ENCODE results near the gene EPSTI1.
"Not testable (repeated sequence)": the region's sequence is repeated elsewhere in the genome, so short reads cannot be mapped to it uniquely, and the experiment has no call there.

Gene EPSTI1

GRCh38 chr13:43005460-43006236 is 13.6 kb upstream of the EPSTI1 start:
- no peak for DNase-seq

GRCh38 chr13:43003729-43004128 is 11.7 kb upstream of the EPSTI1 start:
- no peak for DNase-seq

- no peak for DNase-seq
These were observed 11.0 kb upstream of the EPSTI1 start for GRCh38 chr13:43003010-43003409.

- DNase-seq: no peak
These were observed 10.0 kb upstream of the EPSTI1 start for GRCh38 chr13:43002021-43002420.

- no peak for DNase-seq
These were observed 8.6 kb upstream of the EPSTI1 start for GRCh38 chr13:43000676-43001075.

- no peak for DNase-seq
These were observed 7.5 kb upstream of the EPSTI1 start for GRCh38 chr13:42999491-42999890.

- DNase-seq: no peak
These were observed 5.3 kb upstream of the EPSTI1 start for GRCh38 chr13:42997381-42997780.

- no peak for DNase-seq
These were observed 4.5 kb upstream of the EPSTI1 start for GRCh38 chr13:42996584-42996983.

- no peak for DNase-seq
These were observed 2.8 kb upstream of the EPSTI1 start for GRCh38 chr13:42994878-42995277.

- DNase-seq: no peak
These were observed 702 bp upstream of the EPSTI1 start for GRCh38 chr13:42992764-42993122.

GRCh38 chr13:42991233-42991897 is 676 bp downstream of the EPSTI1 start:
- not testable (repeated sequence) for DNase-seq

- peak; percentile 9 for DNase-seq
These were observed 1.5 kb downstream of the EPSTI1 start for GRCh38 chr13:42990291-42991232.

GRCh38 chr13:42986176-42986574 is 5.9 kb downstream of the EPSTI1 start:
- no peak for DNase-seq

GRCh38 chr13:42985312-42986175 is 6.5 kb downstream of the EPSTI1 start:
- DNase-seq: no peak

- no peak for DNase-seq
These were observed 7.3 kb downstream of the EPSTI1 start for GRCh38 chr13:42984691-42985090.

- no peak for DNase-seq
These were observed 8.0 kb downstream of the EPSTI1 start for GRCh38 chr13:42984026-42984425.

GRCh38 chr13:42981853-42982252 is 10.2 kb downstream of the EPSTI1 start:
- DNase-seq: no peak

GRCh38 chr13:42981317-42981716 is 10.7 kb downstream of the EPSTI1 start:
- DNase-seq: no peak

GRCh38 chr13:42977219-42977659 is 14.8 kb downstream of the EPSTI1 start:
- DNase-seq: no peak

- no peak for DNase-seq
These were observed 16.0 kb downstream of the EPSTI1 start for GRCh38 chr13:42976066-42976465.

- DNase-seq: no peak
These were observed 18.5 kb downstream of the EPSTI1 start for GRCh38 chr13:42973581-42973980.

GRCh38 chr13:42971691-42972347 is 20.2 kb downstream of the EPSTI1 start:
- DNase-seq: no peak

Data from retina (tissue), 1 donor.